AG04449 (cell line): ENCODE results near the gene FHIT.

Experiments used
- CTCF ChIA-PET: fragments of 350-600 bp; formaldehyde crosslinking; extraction: SDS; loops from one replicate; lab custom pipeline; 2021; ENCODE audit warnings: antibody characterized with exemption; lab: Yijun Ruan, JAX
- POLR2A ChIA-PET: fragments of 400-600, 350-600 bp; formaldehyde crosslinking; extraction: SDS; loops from one replicate; lab custom pipeline; 2020; ENCODE audit warnings: antibody characterized with exemption, inconsistent platforms; lab: Yijun Ruan, JAX
- DNase-seq: peaks from one replicate; pipeline ENCODE4 v3.0.0-alpha.2; 2010; ENCODE audit warnings: low read depth, low spot score
- H3K4me3 ChIP-seq: 2 replicates; pipeline ENCODE4 v1.5.1; 2011; ENCODE audit warnings: low read depth, mild to moderate bottlenecking, control low read depth, low read length
- CTCF ChIP-seq: IDR thresholded peaks from one replicate; pipeline ENCODE4 v1.5.1; 2011; ENCODE audit warnings: mild to moderate bottlenecking, moderate library complexity, low read length, control low read depth, inconsistent platforms; ENCODE audit not compliant: insufficient read depth; ENCODE audit errors: missing control alignments

Gene FHIT

GRCh38 chr3:60153221-60153999 is 1097.8 kb downstream of the FHIT start:
- POLR2A ChIA-PET, result no interaction called here
- CTCF ChIA-PET, result no interaction called here

GRCh38 chr3:60149501-60149900 is 1101.8 kb downstream of the FHIT start:
- no peak overlapping the region for H3K4me3 ChIP-seq
- no peak for DNase-seq
- no peak for TF ChIP-seq CTCF
- POLR2A ChIA-PET, result no interaction called here
- CTCF ChIA-PET, result no interaction called here

More at GRCh38 chr3:60153221-60153999, 1097.8 kb downstream of the FHIT start:
- no peak for DNase-seq
- no peak for TF ChIP-seq CTCF
- H3K4me3 ChIP-seq, result no peak overlapping the region

GRCh38 chr3:60147249-60147950 is 1103.9 kb downstream of the FHIT start:
- POLR2A ChIA-PET, result no interaction called here
- TF ChIP-seq CTCF, result no peak
- CTCF ChIA-PET, result interaction anchor here (1.1 kb wide), 1 partner anchor 13 kb away, joined by 3 read pairs; no protein-coding TSS in a partner anchor
- no peak overlapping the region for H3K4me3 ChIP-seq
- DNase-seq, result no peak

- no peak overlapping the region for H3K4me3 ChIP-seq
- no peak for DNase-seq
- POLR2A ChIA-PET, result no interaction called here
- CTCF ChIA-PET, result no interaction called here
- TF ChIP-seq CTCF, result no peak
Measured at GRCh38 chr3:60146121-60146520, 1105.1 kb downstream of the FHIT start.

GRCh38 chr3:60144071-60144470 is 1107.2 kb downstream of the FHIT start:
- TF ChIP-seq CTCF, result no peak
- H3K4me3 ChIP-seq, result no peak overlapping the region
- POLR2A ChIA-PET, result no interaction called here
- DNase-seq, result no peak
- CTCF ChIA-PET, result no interaction called here

- no peak for DNase-seq
- no peak overlapping the region for H3K4me3 ChIP-seq
- ChIA-PET POLR2A (no interaction called here), CTCF (no interaction called here)
- TF ChIP-seq CTCF, result no peak
Measured at GRCh38 chr3:60142009-60142408, 1109.2 kb downstream of the FHIT start.
